HepG2 (cell line): ENCODE data around the gene PAQR7. TPM values are rescaled to one million over a fixed set of nuclear protein-coding genes. Genes with fewer than 3 reads are reported as not detected.

Experiments
- ATAC-seq: fragments of 200-7000 bp; cut with Tn5 transposase; 3 replicates; pipeline ENCODE4 v1.9.1; 2020; ENCODE audit warnings: mild to moderate bottlenecking, moderate library complexity
- BruUV-seq: library from RNA; stranded (reverse); fragments of 400-500 nt; replicated peaks from 2 replicates; lab custom pipeline; 2021; lab: Mats Ljungman, UMichigan
- CTCF ChIA-PET: fragments of 300-600 bp; formaldehyde crosslinking; extraction: SDS; loops from one replicate; lab custom pipeline; 2021; ENCODE audit warnings: low total read pairs, inconsistent platforms, low intra/inter-chr PET ratio; lab: Yijun Ruan, JAX
- POLR2A ChIA-PET: fragments of 350-600 bp; sonication (Branson Sonifier 250); formaldehyde crosslinking; loops from one replicate; lab custom pipeline; 2020; ENCODE audit warnings: antibody characterized with exemption, inconsistent platforms; lab: Yijun Ruan, JAX
- DNase-seq: peaks from one replicate; pipeline ENCODE4 v3.0.0-alpha.2; 2015; ENCODE audit warnings: low spot score
- FAIRE-seq: peaks from 3 replicates; lab custom pipeline; 2011; peaks lifted over from hg19 to GRCh38; lab: Jason Lieb, UNC
- H2AFZ ChIP-seq: one replicate; pipeline ENCODE4 v1.6.1; 2011; ENCODE audit warnings: low read length, inconsistent platforms
- H3K27ac ChIP-seq: fragments of 300-600 bp; 3 replicates; pipeline ENCODE4 v1.8.0; 2011; ENCODE audit warnings: mixed run types, mild to moderate bottlenecking, mixed read lengths, low read length, inconsistent platforms; ENCODE audit not compliant: insufficient read depth; ENCODE audit errors: extremely low read length
- H3K27me3 ChIP-seq, 2 experiments: fragments of 200-600 bp in 1 of 2; 2 replicates in 1 of 2; 3 replicates in 1 of 2; pipeline versions ENCODE4 v1.6.0 to v1.8.0; 2011; ENCODE audit warnings: low read length in 2 of 2, mild to moderate bottlenecking in 2 of 2, moderate library complexity in 2 of 2, inconsistent platforms in 1 of 2; ENCODE audit not compliant: insufficient read depth in 2 of 2, control insufficient read depth in 1 of 2
- H3K36me3 ChIP-seq, 2 experiments: fragments of 200-600 bp in 1 of 2; replicated peaks in 1 of 2; 2 replicates in 1 of 2; 3 replicates in 1 of 2; pipeline versions ENCODE4 v1.5.1 to v1.8.0; 2011; ENCODE audit warnings: low read length in 2 of 2, inconsistent platforms in 1 of 2; ENCODE audit not compliant: insufficient read depth in 2 of 2, control insufficient read depth in 1 of 2
- H3K4me1 ChIP-seq: 2 replicates; pipeline ENCODE4 v1.5.1; 2012; ENCODE audit warnings: low read length, inconsistent platforms; ENCODE audit not compliant: insufficient read depth
- H3K4me2 ChIP-seq: 2 replicates; pipeline ENCODE4 v1.6.0; 2011; ENCODE audit warnings: low read depth, low read length, inconsistent platforms
- H3K4me3 ChIP-seq, 3 experiments: fragments of 200-600 bp in 1 of 3; sonication (generic), shearing (Covaris generic) in 1 of 3; replicated peaks in 1 of 3; 2 replicates each; pipeline ENCODE4 v1.5.1; 2011 to 2016; ENCODE audit warnings: low read length in 3 of 3, inconsistent platforms in 2 of 3, low read depth in 2 of 3, mild to moderate bottlenecking in 2 of 3, control low read depth in 1 of 3, mixed read lengths in 1 of 3; ENCODE audit not compliant: insufficient read depth in 1 of 3
- H3K79me2 ChIP-seq: one replicate; pipeline ENCODE4 v1.6.1; 2011; ENCODE audit warnings: low read length, inconsistent platforms; ENCODE audit not compliant: insufficient read depth
- H3K9ac ChIP-seq: 2 replicates; pipeline ENCODE4 v1.6.0; 2011; ENCODE audit warnings: mild to moderate bottlenecking, low read depth, low read length, inconsistent platforms; ENCODE audit not compliant: insufficient read depth
- H3K9me3 ChIP-seq: 2 replicates; pipeline ENCODE4 v1.5.1; 2012; ENCODE audit warnings: mild to moderate bottlenecking, low read length
- H4K20me1 ChIP-seq: 2 replicates; pipeline ENCODE4 v1.6.0; 2011; ENCODE audit warnings: inconsistent platforms, mild to moderate bottlenecking, low read length, moderate library complexity; ENCODE audit not compliant: insufficient read depth
- ARID2 ChIP-seq: sonication (generic); formaldehyde crosslinking; IDR thresholded peaks from 2 replicates; pipeline ENCODE4 v1.8.1; 2022; ENCODE audit warnings: mild to moderate bottlenecking, missing genetic modification reagents, borderline replicate concordance
- ERF ChIP-seq: IDR thresholded peaks from 2 replicates; pipeline ENCODE4 v1.6.1; 2018; ENCODE audit warnings: missing biosample characterization, missing genetic modification reagents
- GABPA ChIP-seq, 2 experiments: IDR thresholded peaks; 2 replicates each; pipeline ENCODE4 v1.6.1; 2011 to 2016; ENCODE audit warnings: low read depth in 2 of 2, low read length in 1 of 2, missing biosample characterization in 1 of 2, missing genetic modification characterization in 1 of 2
- HMG20B ChIP-seq: conservative IDR thresholded peaks from 2 replicates; pipeline ENCODE4 v1.6.1; 2016; ENCODE audit warnings: missing genetic modification reagents, missing compliant biosample characterization
- HMGA1 ChIP-seq: sonication (generic); formaldehyde crosslinking; conservative IDR thresholded peaks from 2 replicates; pipeline ENCODE4 v1.4.0; 2020; ENCODE audit warnings: missing genetic modification reagents
- KAT7 ChIP-seq: IDR thresholded peaks from 2 replicates; pipeline ENCODE4 v1.6.1; 2018; ENCODE audit warnings: borderline replicate concordance, missing compliant biosample characterization
- KDM5B ChIP-seq: sonication (generic); formaldehyde crosslinking; IDR thresholded peaks from 2 replicates; pipeline ENCODE4 v1.4.0; 2020; ENCODE audit warnings: missing genetic modification reagents, mild to moderate bottlenecking, borderline replicate concordance
- KMT2B ChIP-seq: IDR thresholded peaks from 2 replicates; pipeline ENCODE4 v1.6.1; 2016; ENCODE audit warnings: missing genetic modification reagents, missing compliant biosample characterization
- RBM39 ChIP-seq: fragments of 200-400 bp; formaldehyde crosslinking; IDR thresholded peaks from one replicate; pipeline ENCODE4 v1.6.1; 2018; ENCODE audit warnings: antibody characterized with exemption, mild to moderate bottlenecking, low read depth, low read length; ENCODE audit not compliant: poor library complexity, severe bottlenecking
- RCOR2 ChIP-seq: IDR thresholded peaks from 2 replicates; pipeline ENCODE4 v1.6.1; 2016; ENCODE audit warnings: missing biosample characterization, missing genetic modification reagents
- SNAI1 ChIP-seq: sonication (generic); formaldehyde crosslinking; IDR thresholded peaks from 2 replicates; pipeline ENCODE4 v1.5.0; 2020; ENCODE audit warnings: mild to moderate bottlenecking, missing genetic modification reagents, borderline replicate concordance
- TFAP4 ChIP-seq: sonication (generic); IDR thresholded peaks from 2 replicates; pipeline ENCODE4 v1.6.1; 2016; ENCODE audit warnings: low read depth, borderline replicate concordance
- YY1 ChIP-seq: IDR thresholded peaks from 2 replicates; pipeline ENCODE4 v1.6.1; 2011; ENCODE audit warnings: low read length, low read depth, moderate library complexity, mild to moderate bottlenecking; ENCODE audit not compliant: insufficient read depth, insufficient replicate concordance
- ZNF30 ChIP-seq: sonication (generic); formaldehyde crosslinking; IDR thresholded peaks from 2 replicates; pipeline ENCODE4 v1.5.0; 2020; ENCODE audit warnings: mild to moderate bottlenecking, missing genetic modification reagents
- ZNF34 ChIP-seq: sonication (generic); formaldehyde crosslinking; IDR thresholded peaks from 2 replicates; pipeline ENCODE4 v1.4.0; 2020; ENCODE audit warnings: mild to moderate bottlenecking, missing genetic modification reagents, borderline replicate concordance
- ZNF414 ChIP-seq: sonication (generic); formaldehyde crosslinking; IDR thresholded peaks from 2 replicates; pipeline ENCODE4 v1.5.0; 2020; ENCODE audit warnings: missing genetic modification reagents
- ZNF782 ChIP-seq: sonication (generic); formaldehyde crosslinking; IDR thresholded peaks from 2 replicates; pipeline ENCODE4 v1.4.0; 2020; ENCODE audit warnings: missing genetic modification reagents, mild to moderate bottlenecking, borderline replicate concordance
- WGBS: methylation state at CpG from one replicate; pipeline ENCODE4 v1.1.6; 2017; ENCODE audit warnings: low lambda C conversion rate; 5-methylcytosine and 5-hydroxymethylcytosine counted together
- in situ Hi-C: cut with HindIII; loops from 2 replicates; pipeline ENCODE4 v1.10.0; 2017; ENCODE audit warnings: low pct_unique_long_range_greater_than_20kb; ENCODE audit not compliant: extremely low pct_ligation_motif_present
- intact Hi-C: fragments of 100-400 bp; cut with micrococcal nuclease; formaldehyde crosslinking; loops from one replicate; pipeline ENCODE4 v1.10.0; 2022; ENCODE audit not compliant: unreplicated experiment
- polyA plus RNA-seq, 8 experiments: library from polyadenylated mRNA; depleted of rRNA in 3 of 8; stranded (reverse) in 7 of 8; unstranded in 1 of 8; fragments of >200 nt; fragmentation: Illumina TruSeq in 4 of 8; extraction: Trizol in 4 of 8; gene quantifications; 2 replicates each; pipeline versions ENCODE4 v1.2.1 to v1.2.3, GENCODE V29; 2011 to 2016; ENCODE audit warnings: low read depth in 4 of 8, missing spikeins in 1 of 8, mixed read lengths in 1 of 8; ENCODE audit not compliant: insufficient read depth in 1 of 8
- total RNA-seq, 5 experiments: library from RNA; depleted of rRNA; stranded (reverse); fragments of >200 nt; fragmentation: Illumina TruSeq; extraction: Trizol; gene quantifications; 2 replicates each; pipeline ENCODE4 v1.2.3, GENCODE V29; 2016; ENCODE audit warnings: low read depth in 1 of 5
- TF ChIP-seq, protein P1 (sequence below): sonication (generic); formaldehyde crosslinking; IDR thresholded peaks from 2 replicates; pipeline ENCODE4 v1.4.0; 2020; ENCODE audit warnings: missing genetic modification reagents
- TF ChIP-seq, protein P2 (sequence below): sonication (generic); formaldehyde crosslinking; IDR thresholded peaks from 2 replicates; pipeline ENCODE4 v1.5.1; 2020; ENCODE audit warnings: missing genetic modification reagents, mild to moderate bottlenecking, borderline replicate concordance

PAQR7 gene
- total and polyA plus RNA-seq, 2 of the 13 experiments (the other 11 are each of a cell fraction or from before 2014, with no cell fraction given): 13.2 to 16.6 TPM

- TF ChIP-seq, protein P1, sequence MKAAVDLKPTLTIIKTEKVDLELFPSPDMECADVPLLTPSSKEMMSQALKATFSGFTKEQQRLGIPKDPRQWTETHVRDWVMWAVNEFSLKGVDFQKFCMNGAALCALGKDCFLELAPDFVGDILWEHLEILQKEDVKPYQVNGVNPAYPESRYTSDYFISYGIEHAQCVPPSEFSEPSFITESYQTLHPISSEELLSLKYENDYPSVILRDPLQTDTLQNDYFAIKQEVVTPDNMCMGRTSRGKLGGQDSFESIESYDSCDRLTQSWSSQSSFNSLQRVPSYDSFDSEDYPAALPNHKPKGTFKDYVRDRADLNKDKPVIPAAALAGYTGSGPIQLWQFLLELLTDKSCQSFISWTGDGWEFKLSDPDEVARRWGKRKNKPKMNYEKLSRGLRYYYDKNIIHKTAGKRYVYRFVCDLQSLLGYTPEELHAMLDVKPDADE (CRISPR knock-in tag): no peak
- TF ChIP-seq KMT2B (CRISPR knock-in tag) (no peak), KDM5B (no peak), ZNF34 (CRISPR knock-in tag) (no peak), RBM39 (no peak), KAT7 (CRISPR knock-in tag) (no peak)
Measured at GRCh38 chr1:25893116-25893515, 17.6 kb upstream of the PAQR7 start (continued).

DNA sequence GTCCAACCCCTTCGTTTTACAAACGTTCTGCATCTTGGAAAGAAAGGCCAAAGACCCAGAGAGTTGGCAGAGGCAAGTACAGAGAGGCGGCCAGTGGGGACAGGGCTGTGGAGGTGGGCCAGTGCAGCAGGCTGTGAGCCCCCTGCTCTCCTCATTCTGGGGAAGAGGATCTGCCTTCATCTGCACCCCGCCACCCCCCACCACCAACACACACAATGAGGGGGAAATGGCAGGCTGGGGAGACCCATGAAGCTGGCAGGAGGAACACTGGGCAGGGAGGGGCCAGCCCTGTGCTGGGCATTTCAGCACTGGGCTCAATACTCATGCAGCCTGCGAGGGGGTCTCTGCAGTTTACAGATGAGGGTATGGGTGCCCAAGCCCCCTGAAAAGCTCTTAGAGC is 16.1 kb upstream of the PAQR7 start:
- intact Hi-C loops: loop anchor here (2.0 to 5.0 kb wide), 2 partner anchors 17 to 69 kb away; partner anchors contain the start of gene PAQR7

More for the DNA sequence above, 16.1 kb upstream of the PAQR7 start:
- Histone ChIP-seq H3K4me1 (peaks cover 39% of the 10 kb centered on the region), H3K79me2 (no peaks in the 10 kb centered on the region), H3K9me3 (no peaks in the 10 kb centered on the region), H3K4me2 (no peak overlapping the region), H2AFZ (no peak overlapping the region), H4K20me1 (no peaks in the 10 kb centered on the region), H3K4me3 (no peak overlapping the region), H3K36me3 (no peaks in the 10 kb centered on the region; a peak in 1 of 5 replicates), H3K27ac (no peak overlapping the region), H3K27me3 (no peaks in the 10 kb centered on the region), H3K9ac (no peak overlapping the region)
- CTCF ChIA-PET: no interaction called here
- DNase-seq: no peak
- BruUV-seq: no TSS peak
- TF ChIP-seq TFAP4 (no peak), ZNF414 (CRISPR knock-in tag) (no peak), RCOR2 (CRISPR knock-in tag) (no peak), ARID2 (CRISPR knock-in tag) (no peak), HMG20B (CRISPR knock-in tag) (no peak), HMGA1 (no peak), GABPA (IDR thresholded peaks at IDR 0.05; ENCODE audit: low read depth, low read length) (no peak), GABPA (CRISPR knock-in tag; IDR thresholded peaks at IDR 0.05; ENCODE audit: low read depth) (no peak), SNAI1 (CRISPR knock-in tag) (no peak), YY1 (no peak), ZNF782 (CRISPR knock-in tag) (no peak), ZNF30 (CRISPR knock-in tag) (no peak), ERF (no peak)
- TF ChIP-seq, protein P2, sequence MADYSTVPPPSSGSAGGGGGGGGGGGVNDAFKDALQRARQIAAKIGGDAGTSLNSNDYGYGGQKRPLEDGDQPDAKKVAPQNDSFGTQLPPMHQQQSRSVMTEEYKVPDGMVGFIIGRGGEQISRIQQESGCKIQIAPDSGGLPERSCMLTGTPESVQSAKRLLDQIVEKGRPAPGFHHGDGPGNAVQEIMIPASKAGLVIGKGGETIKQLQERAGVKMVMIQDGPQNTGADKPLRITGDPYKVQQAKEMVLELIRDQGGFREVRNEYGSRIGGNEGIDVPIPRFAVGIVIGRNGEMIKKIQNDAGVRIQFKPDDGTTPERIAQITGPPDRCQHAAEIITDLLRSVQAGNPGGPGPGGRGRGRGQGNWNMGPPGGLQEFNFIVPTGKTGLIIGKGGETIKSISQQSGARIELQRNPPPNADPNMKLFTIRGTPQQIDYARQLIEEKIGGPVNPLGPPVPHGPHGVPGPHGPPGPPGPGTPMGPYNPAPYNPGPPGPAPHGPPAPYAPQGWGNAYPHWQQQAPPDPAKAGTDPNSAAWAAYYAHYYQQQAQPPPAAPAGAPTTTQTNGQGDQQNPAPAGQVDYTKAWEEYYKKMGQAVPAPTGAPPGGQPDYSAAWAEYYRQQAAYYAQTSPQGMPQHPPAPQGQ (CRISPR knock-in tag): no peak
- 82% methylated on average over 4 of the region's 5 CpGs for WGBS
- POLR2A ChIA-PET: interaction anchor here (1.1 to 1.6 kb wide), 3 partner anchors 12 to 106 kb away, joined by 4 to 5 read pairs (median 5); partner anchors contain the start of genes PAFAH2 and PAQR7
- in situ Hi-C loops: loop anchor here (10.0 kb wide), 1 partner anchor 273 kb away; the partner anchor contains the start of genes C1orf232 and ZNF593
- no peak for FAIRE-seq
- ATAC-seq: no peak
